Stimulated activated CD8-positive, alpha-beta memory T cell treated with anti-CD3 and anti-CD28 coated beads, Interleukin-15, amount 100 ng/mL, for 24 hours (primary cell): ENCODE data around the gene FAM181A.

Source experiments
- DNase-seq: peaks from one replicate; pipeline ENCODE4 v3.0.0-alpha.2; 2020; ENCODE audit warnings: low read depth

Gene FAM181A

DNA sequence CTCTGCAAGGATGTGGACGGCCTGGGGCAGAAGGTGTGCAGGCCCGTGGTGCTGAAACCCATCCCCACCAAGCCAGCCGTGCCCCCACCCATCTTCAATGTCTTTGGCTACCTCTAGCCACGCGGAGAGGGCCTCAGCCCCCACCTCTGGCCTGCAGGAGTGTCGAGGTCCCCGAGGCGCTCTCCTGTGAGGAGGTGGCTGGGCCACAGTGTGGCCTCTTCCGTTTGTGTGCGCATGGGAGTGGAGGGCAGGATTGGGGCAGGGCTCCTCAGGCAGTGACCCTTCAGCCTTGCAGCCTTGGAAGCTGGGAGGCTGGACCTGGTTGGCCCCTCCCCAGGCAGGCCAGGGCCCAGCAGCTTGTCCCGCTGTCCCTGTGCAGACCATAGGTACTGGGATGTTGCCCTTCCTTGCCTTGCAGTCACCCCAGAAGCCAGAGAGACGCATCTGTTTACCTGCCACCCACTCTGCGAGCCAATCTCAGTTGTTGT lies 1.9 kb downstream of the FAM181A start:
- DNase-seq: no peak

DNA sequence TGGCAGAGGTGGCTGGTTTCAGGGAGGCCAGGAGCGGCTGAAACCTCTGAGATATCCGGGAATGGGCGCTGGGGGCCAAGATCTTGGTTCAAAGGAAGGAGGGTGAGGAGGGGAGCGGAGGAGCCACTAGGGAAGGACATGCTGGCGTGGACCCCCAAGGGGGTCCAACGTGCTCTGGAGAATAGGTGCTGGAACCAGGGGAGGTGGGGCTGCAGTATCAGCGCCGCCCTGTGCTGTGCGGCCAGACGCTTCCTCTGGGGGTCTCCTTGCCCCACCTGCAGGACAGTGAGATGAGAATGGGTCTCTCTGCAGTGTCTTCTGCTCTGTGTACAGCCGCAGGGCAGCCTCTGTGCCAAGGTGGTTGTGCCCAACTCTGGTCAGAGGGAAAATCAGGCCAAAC lies 2.5 kb downstream of the FAM181A start:
- no peak for DNase-seq

DNA sequence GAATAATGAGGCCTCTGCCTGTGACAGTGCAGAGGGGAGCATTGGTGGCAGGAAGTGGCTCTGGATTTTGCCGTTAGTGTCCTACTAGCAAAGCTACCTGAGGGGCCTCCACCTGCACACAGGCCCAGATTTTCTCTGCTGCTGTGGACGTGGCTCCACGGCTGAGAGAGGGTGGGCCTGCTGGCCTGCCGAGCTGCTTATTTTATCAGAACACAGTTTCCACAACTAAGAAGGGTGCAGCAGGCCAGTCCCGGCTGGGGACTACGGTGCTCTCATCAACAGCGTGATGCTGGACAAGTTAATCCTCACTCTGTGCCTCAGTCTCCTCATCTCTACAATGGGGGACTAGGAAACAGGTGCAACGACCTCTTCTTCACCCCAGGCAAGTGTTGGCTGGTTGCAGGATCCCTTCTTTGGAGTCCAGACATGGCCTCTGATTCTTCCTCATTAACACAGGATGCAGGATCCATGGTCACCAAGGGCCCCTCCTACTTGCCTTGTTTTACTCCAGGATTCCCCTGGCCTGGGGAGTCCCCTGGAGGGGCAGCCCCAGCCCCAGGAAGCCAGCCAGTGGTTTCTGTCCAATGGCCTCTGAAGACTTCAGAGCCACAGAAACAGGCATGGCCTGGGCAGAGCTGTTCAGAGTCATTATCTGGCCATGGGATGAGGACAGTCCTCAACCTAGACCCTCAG lies 3.3 kb downstream of the FAM181A start:
- no peak for DNase-seq

DNA sequence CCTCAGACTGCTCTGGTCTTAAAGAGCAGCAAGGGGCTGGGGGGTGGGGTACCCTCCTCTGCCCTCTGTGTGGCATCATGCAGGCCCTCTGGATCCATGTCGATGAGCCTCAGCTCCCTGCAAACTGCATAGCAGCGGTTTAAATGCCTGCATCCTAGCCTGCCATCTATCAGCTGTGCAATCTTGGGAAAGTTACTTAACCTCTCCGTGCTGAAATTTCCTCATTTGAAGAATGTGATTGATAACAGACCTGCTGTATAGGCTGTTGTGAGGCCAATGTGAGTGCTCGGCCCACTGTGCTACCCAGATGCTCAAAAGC lies 3.8 kb downstream of the FAM181A start:
- DNase-seq: no peak

DNA sequence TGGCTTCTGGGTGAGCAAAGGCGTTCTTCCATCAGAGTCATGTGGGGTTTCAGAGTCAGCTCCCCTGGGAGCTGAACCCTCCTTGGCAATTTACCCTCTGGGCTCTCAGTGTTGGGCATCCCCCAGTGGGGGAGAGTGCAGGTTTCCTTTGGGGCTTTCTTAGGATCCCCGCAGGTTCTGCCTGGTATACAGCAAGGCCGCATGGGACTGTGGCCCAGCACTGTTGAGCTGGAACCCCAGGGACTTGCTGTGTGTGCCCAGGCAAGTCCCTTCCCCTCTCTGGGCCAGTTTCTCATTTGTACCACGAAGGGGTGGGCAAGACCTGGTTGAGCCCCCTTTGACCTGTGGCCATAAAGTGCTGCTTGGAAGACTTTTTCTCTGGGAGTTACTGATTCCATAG lies 5.5 kb downstream of the FAM181A start:
- no peak for DNase-seq

DNA sequence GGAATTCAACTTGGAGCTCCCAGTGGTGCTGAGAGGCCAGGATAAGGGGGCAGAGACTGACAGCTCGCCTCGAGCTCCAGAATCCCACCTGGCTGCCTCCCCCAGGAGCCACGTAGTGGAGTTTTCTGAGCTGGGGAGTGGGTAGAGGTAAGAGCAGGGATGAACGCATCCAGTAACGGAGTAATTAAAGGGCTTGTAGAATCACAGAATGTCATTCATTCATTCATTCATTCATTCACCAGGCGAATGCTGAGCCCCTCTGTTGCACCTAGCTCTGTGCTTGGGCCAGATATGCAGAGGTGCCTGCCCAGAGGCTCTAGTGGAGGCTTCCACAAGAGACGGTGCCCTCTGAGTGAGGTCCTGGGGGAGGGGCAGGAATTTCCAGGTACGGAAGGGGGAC lies 8.1 kb downstream of the FAM181A start:
- no peak for DNase-seq

DNA sequence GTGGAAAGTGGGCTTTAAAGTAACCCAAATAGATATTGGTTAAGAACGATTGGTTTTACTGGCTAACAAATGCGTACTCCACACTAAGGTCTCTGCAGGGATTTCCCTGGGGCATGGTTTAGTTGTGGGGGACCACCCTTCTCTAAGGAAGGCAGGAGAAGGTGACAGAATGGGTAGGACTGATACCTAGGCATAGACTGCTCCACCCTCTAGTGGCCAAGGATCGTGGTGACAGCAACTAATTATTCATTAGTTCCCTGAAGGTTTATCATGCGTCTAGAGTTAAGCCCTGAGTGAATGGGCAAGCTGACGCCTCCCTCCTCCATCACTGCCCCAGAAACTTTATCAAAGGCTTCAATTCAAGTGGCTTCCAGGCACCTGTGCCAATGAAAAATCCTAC lies 9.1 kb downstream of the FAM181A start:
- DNase-seq: no peak

DNA sequence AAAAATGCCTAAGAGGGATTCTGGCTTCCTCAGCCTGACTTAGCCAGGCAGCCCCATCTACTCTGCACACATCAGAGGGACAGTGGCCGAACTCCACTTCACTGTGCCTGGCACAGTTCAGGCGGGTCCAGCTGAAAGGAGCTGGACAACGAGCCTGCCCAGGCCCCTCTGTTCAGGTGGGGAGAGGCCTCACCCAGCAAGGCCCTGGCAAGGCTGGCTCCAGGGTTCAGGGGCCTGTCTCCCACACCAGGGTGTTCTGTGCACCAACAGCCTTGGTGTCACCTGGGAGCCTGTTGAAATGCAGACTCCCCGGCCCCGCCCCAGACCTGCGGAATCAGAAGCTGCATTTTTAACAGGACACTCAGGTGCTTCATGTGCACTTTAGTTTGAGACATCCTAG lies 9.8 kb downstream of the FAM181A start:
- no peak for DNase-seq

DNA sequence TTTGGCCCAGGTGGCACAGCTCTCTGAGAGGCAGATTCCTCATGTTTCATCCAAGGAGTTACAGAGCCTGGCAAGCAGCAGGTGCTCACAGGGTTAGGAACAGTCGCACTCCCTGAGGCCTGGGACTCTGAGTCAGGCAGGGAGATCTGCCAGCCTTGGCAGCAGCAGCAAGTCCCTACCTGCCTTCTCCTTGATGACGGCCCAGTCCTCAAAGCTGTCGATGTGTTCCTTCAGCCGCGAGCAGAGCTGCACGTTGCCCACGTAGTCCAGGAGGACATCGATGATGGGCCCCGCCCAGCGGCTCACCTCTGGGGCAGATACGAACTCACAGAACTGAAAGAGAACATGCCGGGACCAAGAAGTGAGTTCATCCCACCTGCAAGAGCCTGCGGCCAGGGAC lies 10.4 kb downstream of the FAM181A start:
- DNase-seq: no peak

DNA sequence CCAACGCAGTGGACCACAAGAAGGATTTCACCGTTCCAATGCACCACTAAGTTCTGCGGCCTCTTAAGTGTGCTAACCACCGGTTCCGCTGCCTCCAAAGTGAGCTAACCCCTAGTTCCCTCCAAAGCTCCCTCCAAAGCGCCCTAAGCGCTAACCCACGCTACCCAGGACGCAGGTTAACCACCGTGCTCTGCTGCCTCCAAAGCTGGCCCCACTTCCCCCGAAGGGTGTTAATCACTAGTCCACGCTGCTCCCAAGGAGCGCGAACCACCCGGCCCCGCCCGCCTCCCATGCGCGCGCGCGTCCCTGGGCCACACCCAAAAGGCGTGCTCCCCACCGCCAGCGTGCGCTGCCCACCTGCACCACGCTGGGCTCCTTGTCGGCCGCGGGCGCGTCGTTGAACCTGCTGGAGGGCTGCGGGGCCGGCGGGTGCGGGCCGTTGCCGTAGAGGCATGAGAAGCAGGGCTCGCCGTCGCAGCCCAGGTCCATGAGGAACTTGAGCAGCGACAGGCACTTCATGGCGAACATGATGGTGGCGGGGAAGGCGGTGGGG lies 11.7 kb downstream of the FAM181A start:
- no peak for DNase-seq

DNA sequence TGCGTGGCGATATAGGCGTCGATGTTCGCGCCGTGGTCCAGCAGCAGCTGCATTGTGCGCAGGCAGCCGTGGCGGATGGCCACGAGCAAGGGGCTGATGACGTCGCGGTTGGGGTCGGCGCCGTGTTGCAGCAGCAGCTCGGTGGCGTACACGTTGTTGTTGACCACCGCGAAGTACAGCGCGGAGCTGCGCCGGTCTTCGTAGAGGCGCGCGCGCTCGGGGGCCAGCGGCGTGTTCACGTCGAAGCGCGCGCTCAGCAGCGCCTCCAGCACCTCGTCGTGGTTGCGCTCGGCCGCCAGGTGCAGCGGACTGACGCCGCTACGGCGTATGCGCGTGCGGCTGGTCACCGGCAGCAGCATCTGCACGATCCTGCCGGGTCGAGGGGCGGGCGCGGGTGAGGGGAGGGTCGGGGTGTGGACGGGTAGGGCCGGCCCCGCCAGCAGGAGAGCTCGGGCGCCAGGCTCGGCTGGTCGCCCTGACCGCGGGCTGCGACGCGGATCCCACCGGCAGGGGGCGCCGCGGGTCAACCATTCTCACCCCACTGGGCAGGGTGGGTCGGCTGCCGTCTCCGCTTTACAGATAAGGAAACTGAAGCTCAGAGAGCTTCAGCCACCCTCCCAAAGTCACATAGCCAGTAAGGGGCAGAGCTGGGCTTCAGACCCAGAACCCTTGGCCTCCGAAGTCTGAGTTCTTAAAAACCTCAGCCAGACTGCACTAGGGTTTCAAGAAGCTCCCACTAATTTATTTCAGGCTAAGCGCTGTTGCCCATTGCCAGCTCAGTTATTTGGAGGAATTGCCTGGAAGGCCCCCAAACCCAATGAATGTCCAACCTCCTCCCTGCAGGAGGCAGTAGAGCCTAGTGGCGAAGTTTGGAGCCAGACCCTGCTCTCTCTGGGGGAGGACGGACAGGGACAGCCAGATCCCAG lies 12.4 kb downstream of the FAM181A start:
- DNase-seq: peak; percentile 94

DNA sequence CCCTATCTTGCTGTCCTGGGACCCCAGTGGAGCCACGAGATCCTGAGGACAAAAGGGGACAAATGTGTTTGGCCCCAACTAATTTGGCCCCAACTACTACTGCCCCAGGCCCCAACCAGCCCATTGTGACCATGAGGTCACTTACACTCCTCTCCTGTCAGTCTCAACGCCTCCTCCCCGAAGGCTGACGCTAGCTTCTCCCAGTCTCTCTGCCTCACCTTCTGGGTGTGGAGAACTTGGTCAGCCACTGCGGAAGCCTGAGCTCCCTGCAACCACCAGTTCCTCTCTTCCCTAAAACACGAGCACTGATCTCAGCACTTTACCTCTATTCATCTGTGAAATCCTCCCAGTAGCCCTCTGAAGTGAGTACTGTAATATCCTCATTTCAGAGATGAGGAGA lies 13.3 kb downstream of the FAM181A start:
- DNase-seq: no peak

DNA sequence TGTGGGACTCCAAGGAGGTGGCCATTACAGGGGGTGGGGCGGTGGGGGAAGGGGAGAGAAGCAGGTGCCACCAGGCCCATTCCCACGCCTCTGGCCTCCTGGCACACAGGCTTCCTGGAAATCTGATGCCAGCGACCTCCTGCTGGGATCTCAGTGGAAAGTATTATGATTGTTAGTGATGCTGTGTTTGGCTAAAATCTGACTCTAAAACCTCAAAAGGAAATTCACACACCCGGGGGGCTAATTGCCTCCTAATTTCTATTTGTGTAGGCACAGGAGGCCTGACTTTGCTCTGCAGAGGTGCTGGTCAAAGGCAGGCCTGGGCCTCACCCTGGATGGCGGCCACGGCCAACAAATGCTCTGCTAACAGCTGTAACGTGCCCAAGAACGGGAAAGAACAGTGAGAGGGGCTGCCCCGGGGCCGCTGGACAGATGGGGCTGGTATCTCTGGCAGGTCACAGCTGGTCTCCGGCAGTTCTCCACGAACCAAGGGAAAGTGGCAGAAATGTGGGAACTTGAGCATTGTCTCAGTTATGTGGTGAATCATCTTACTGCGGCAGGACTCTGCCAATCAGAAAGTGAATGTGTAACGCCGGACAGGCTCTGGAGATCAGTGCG lies 14.3 kb downstream of the FAM181A start:
- DNase-seq: no peak

DNA sequence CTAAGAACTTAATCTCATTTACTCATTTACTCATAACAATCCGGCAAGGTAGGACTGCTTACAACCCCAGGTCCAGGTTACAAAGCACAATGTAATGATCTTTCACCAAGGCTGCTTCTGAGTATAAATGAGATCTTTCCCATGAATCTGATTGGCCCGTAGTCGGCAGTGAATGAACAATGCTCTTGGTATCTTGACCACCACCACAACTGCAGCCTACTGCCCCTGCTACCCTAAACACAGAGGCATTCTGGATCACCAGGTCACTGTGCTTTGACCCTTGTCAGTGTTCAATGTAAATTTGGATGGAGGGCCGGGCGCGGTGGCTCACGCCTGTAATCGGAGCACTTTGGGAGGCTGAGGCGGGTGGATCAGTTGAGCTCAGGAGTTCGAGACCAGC lies 15.9 kb downstream of the FAM181A start:
- no peak for DNase-seq

DNA sequence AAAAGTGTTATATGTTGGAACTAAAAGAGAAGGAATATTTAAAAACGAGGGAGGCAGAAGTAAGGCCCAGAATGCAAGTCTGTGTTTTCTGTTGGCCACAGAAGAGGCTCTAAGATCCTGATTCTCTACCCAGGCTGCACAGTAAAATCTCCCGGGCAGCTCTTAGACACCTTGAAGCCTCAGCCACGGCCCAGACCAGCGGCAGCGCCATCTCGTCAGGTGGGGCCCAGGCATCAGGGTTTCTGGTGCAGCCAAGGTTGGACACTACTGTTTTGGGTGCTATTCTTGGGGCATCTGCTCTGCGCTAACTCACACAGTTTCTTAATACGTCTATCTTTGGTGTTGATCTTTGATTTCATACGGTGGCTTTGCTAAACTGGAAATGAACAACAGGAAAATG lies 16.8 kb downstream of the FAM181A start:
- no peak for DNase-seq

DNA sequence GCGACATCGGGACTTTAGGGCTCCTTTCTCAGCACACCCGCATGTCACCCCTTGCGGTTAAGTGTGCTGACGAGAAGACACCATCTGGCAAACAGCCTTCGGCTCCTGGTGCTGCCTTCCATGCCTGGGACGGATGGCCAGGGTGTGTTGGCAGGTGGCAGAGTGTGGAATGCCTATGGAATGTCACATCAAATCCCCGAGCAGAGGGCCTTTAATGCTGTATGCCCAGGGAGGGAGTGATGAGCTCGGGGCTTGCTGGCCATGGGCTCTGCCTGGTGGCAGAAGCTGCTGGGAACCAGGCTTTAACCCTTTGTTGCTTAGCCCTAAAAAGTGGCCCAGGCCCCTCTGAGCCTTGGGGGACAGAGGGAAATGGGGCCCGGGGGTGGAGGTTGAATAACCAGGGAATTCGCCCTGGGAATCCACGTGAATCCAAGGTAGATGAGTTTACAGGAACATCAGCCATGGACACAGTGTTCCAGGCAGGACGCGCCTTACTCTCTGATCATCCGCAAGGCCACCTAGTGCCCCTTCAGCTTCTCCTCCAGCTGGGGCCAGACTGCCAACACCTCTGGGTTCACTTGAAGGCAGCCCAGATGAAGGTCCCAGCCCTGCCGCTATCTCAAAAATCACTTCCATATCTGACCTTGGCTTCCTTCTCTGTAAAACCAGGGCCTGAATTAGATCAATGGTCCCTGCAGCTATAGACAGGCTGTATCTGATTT lies 17.4 kb downstream of the FAM181A start:
- DNase-seq: no peak

DNA sequence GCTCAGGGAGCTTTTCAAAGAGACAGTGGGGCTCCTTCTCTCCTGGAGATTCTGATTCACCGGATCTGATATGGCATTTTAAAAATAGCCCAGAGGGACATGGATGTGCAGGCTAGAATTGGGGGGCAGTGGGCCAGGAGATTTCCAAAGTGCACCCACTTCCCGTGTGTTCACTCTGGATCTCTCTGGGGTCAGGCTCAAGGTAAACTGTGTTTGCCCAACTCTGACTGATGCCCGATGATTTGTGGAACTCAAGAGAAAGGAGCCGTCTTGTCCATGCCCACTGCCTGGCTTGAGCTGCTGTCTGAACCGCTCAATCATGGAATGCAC lies 17.9 kb downstream of the FAM181A start:
- DNase-seq: no peak

DNA sequence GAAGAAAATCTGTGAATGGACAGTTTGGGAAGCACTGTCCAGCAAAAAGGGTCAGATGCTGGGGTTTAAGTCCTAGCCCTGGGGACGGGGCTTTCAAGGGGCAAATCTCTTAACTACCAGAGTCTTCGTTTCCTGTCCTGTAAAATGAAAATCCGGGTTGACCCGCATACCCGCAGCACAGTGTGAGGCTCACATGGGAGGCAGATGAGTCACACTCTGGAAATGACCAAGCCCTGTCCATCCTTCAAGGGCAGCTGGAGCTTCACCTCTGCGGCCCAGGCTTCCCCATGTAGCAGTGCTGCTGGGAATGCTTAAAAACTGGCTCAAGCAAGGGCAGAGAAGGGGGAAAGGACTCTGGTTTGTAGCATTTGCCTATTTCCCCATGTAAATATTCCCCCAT lies 19.0 kb downstream of the FAM181A start:
- DNase-seq: no peak

DNA sequence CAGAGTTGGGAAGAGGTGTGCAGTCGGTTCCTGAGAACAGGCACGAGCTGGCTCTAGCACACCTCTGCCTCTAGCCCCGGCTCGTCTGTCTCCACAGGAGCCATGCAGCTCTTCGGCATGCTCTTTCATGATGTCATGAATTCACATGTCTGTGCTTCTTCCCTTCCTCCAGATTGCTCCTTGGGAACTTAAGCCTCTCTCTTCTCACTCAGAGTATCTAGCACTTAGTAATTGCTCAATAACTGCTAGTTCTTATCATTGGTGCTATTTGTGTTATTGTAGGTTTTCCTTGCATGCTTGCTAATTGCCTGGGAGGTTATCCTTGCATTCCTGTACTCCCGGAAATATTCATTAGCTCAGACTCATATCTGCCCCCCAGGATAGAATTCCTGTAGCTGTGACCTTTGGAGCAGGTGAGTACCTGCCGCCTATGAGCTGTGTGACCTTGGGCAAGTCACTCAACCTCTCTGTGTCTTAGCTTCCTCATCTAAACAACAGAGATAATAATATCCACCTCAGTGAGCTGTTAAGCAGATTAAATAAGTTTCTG lies 19.5 kb downstream of the FAM181A start:
- DNase-seq: no peak

DNA sequence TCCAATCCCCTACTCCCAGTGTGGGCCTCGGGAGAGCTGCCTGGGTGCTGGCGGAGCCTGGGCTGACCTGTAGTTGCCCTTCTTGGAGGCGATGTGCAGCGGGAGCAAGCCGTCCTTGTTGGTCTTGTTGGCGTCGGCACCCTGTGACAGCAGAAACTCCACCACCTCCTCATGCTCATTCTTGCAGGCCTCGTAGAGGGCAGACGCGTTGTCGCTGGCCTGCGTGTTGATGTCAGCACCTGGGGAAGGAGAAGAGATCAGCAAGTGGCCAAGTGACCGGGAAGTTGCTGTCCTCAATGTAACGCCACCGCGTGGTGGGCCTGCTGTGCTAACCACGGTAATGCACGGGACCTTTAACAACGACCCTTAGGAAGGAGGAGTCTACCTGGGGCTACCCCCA lies 20.1 kb downstream of the FAM181A start:
- DNase-seq: no peak

DNA sequence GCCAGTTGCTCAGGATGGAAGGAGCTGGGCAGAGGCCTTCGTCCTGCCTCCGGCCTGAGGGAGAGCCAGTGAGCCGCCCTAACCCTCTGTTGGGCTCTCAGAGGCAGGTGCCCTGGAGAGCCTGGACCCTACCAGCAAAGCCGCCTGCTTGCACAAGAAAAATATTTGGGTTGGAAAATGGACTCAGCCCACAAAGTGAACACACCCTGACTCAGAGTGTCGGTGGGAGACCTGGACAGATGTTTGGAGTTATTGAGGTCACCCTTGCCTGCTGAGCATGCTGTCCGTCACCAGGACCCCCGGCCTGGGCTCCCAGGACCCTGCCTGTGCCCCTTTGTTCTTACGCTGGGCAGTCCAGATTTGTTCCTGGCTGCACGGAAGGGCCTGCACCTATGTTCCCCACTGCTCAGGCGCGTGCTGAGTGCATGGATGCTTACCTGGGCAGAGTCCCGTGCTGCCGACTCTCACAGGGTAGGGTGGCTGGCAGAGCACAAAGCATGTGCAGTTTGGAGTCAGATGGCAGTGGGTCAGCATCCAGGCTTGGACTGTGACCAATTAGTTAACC lies 22.4 kb downstream of the FAM181A start:
- no peak for DNase-seq
